AG09319 (cell line): ENCODE results near the gene GARS1.

Experiments used
- DNase-seq: peaks from one replicate; pipeline ENCODE4 v3.0.0-alpha.2; 2010; ENCODE audit warnings: low read depth; ENCODE audit errors: extremely low read depth
- CTCF ChIP-seq: IDR thresholded peaks from 2 replicates; pipeline ENCODE4 v1.5.1; 2011; ENCODE audit warnings: low read depth, mild to moderate bottlenecking, inconsistent platforms, low read length, moderate library complexity

Gene GARS1

GRCh38 chr7:30553141-30553540 lies 41.5 kb upstream of the GARS1 start:
- DNase-seq, result no peak
- no peak for TF ChIP-seq CTCF

- DNase-seq, result no peak
Measured at GRCh38 chr7:30553546-30553945, 41.1 kb upstream of the GARS1 start.

GRCh38 chr7:30555525-30555924 lies 39.2 kb upstream of the GARS1 start:
- no peak for TF ChIP-seq CTCF
- no peak for DNase-seq

More at GRCh38 chr7:30553546-30553945, 41.1 kb upstream of the GARS1 start:
- TF ChIP-seq CTCF, result no peak

GRCh38 chr7:30556840-30557239 lies 37.8 kb upstream of the GARS1 start:
- no peak for DNase-seq

GRCh38 chr7:30557245-30557644 lies 37.4 kb upstream of the GARS1 start:
- DNase-seq, result no peak
- no peak for TF ChIP-seq CTCF

More at GRCh38 chr7:30556840-30557239, 37.8 kb upstream of the GARS1 start:
- TF ChIP-seq CTCF, result no peak

GRCh38 chr7:30559611-30560010 lies 35.1 kb upstream of the GARS1 start:
- no peak for DNase-seq
- no peak for TF ChIP-seq CTCF

GRCh38 chr7:30561389-30561788 lies 33.3 kb upstream of the GARS1 start:
- TF ChIP-seq CTCF, result no peak
- no peak for DNase-seq

- no peak for DNase-seq
- TF ChIP-seq CTCF, result no peak
Measured at GRCh38 chr7:30562498-30562897, 32.2 kb upstream of the GARS1 start.
